GM23338 (cell line): Measurements from ENCODE around the gene AXIN2. TPM values are rescaled to one million over a fixed set of nuclear protein-coding genes. Genes with fewer than 3 reads are reported as not detected.

ENCODE experiments used
- ATAC-seq: fragments of 200-7000 bp; cut with Tn5 transposase; 3 replicates; pipeline ENCODE4 v1.9.1; 2020
- DNase-seq: peaks from one replicate; pipeline ENCODE4 v3.0.0-alpha.2; 2015; ENCODE audit warnings: low spot score
- H2AFZ ChIP-seq: fragments of 200-600 bp; sonication (generic); 2 replicates; pipeline ENCODE4 v1.8.0; 2016; ENCODE audit warnings: antibody characterized with exemption, mild to moderate bottlenecking, moderate library complexity
- H3F3A ChIP-seq: fragments of 200-600 bp; sonication (generic); replicated peaks from 2 replicates; pipeline ENCODE4 v1.8.0; 2017; ENCODE audit warnings: antibody characterized with exemption, mixed run types, low read depth
- H3K27ac ChIP-seq: fragments of 200-600 bp; sonication (generic); 2 replicates; pipeline ENCODE4 v1.6.1; 2016; ENCODE audit warnings: low read depth
- H3K27me3 ChIP-seq: fragments of 200-600 bp; sonication (generic); 2 replicates; pipeline ENCODE4 v1.8.0; 2016; ENCODE audit warnings: mild to moderate bottlenecking, mixed run types, moderate library complexity; ENCODE audit not compliant: insufficient read depth
- H3K36me3 ChIP-seq: fragments of 200-600 bp; sonication (generic); 2 replicates; pipeline ENCODE4 v1.8.0; 2016; ENCODE audit warnings: mild to moderate bottlenecking; ENCODE audit not compliant: insufficient read depth
- H3K4me1 ChIP-seq: fragments of 200-600 bp; sonication (generic); 2 replicates; pipeline ENCODE4 v1.8.0; 2016; ENCODE audit warnings: mild to moderate bottlenecking, moderate library complexity; ENCODE audit not compliant: insufficient read depth
- H3K4me2 ChIP-seq: fragments of 200-600 bp; sonication (generic); 2 replicates; pipeline ENCODE4 v1.7.1; 2017; ENCODE audit warnings: mixed run types
- H3K4me3 ChIP-seq: fragments of 200-600 bp; sonication (generic); 2 replicates; pipeline ENCODE4 v1.6.1; 2016; ENCODE audit warnings: mixed run types
- H3K79me2 ChIP-seq: fragments of 200-600 bp; sonication (generic); replicated peaks from 2 replicates; pipeline ENCODE4 v1.8.0; 2017; ENCODE audit warnings: mild to moderate bottlenecking; ENCODE audit not compliant: insufficient read depth
- H3K9me2 ChIP-seq: fragments of 200-600 bp; sonication (generic); 2 replicates; pipeline ENCODE4 v1.8.0; 2017; ENCODE audit not compliant: insufficient read depth
- H4K20me1 ChIP-seq: fragments of 200-600 bp; sonication (generic); replicated peaks from 2 replicates; pipeline ENCODE4 v1.8.0; 2017; ENCODE audit warnings: mild to moderate bottlenecking; ENCODE audit not compliant: insufficient read depth
- H3K27ac Mint-ChIP-seq: 2 replicates; pipeline ENCODE4 v1.8.0; 2020; ENCODE audit warnings: inconsistent platforms, mild to moderate bottlenecking, moderate library complexity, mixed read lengths
- H3K27me3 Mint-ChIP-seq: 3 replicates; pipeline ENCODE4 v1.8.0; 2022; ENCODE audit warnings: low read depth, mild to moderate bottlenecking, moderate library complexity, mixed read lengths, inconsistent platforms; ENCODE audit not compliant: insufficient read depth, poor library complexity
- H3K36me3 Mint-ChIP-seq: 3 replicates; pipeline ENCODE4 v1.8.0; 2021; ENCODE audit warnings: low read depth, mild to moderate bottlenecking, inconsistent platforms, moderate library complexity, mixed read lengths
- H3K4me1 Mint-ChIP-seq: 3 replicates; pipeline ENCODE4 v1.8.0; 2020; ENCODE audit warnings: mild to moderate bottlenecking, inconsistent platforms, mixed read lengths
- H3K4me3 Mint-ChIP-seq: 3 replicates; pipeline ENCODE4 v1.8.0; 2021; ENCODE audit warnings: moderate library complexity, mild to moderate bottlenecking, inconsistent platforms, mixed read lengths
- H3K9me3 Mint-ChIP-seq: 3 replicates; pipeline ENCODE4 v1.8.0; 2020; ENCODE audit warnings: moderate library complexity, mild to moderate bottlenecking, inconsistent platforms, mixed read lengths
- EZH2 ChIP-seq: fragments of 200-600 bp; sonication (generic); IDR thresholded peaks from one replicate; pipeline ENCODE4 v1.8.0; 2017; ENCODE audit warnings: antibody characterized with exemption, mild to moderate bottlenecking, low read depth; ENCODE audit not compliant: unreplicated experiment
- EZH2phosphoT487 ChIP-seq: fragments of 200-600 bp; sonication (generic); IDR thresholded peaks from one replicate; pipeline ENCODE4 v1.8.1; 2018; ENCODE audit warnings: antibody characterized with exemption; ENCODE audit not compliant: unreplicated experiment
- JUNB ChIP-seq: IDR thresholded peaks from one replicate; pipeline ENCODE4 v1.6.1; 2016; ENCODE audit warnings: antibody characterized with exemption; ENCODE audit not compliant: unreplicated experiment
- NANOG ChIP-seq: IDR thresholded peaks from 2 replicates; pipeline ENCODE4 v1.6.1; 2016; ENCODE audit warnings: antibody characterized with exemption, borderline replicate concordance
- POLR2AphosphoS5 ChIP-seq: IDR thresholded peaks from 2 replicates; pipeline ENCODE4 v1.6.1; 2016; ENCODE audit warnings: antibody characterized with exemption, low read depth
- STAT1 ChIP-seq: IDR thresholded peaks from one replicate; pipeline ENCODE4 v1.6.1; 2016; ENCODE audit warnings: antibody characterized with exemption; ENCODE audit not compliant: unreplicated experiment
- ZNF114 ChIP-seq: fragments of 250-450 bp; sonication (Bioruptor Pico); IDR thresholded peaks from 2 replicates; pipeline ENCODE4 v1.5.0; 2020; ENCODE audit warnings: mild to moderate bottlenecking, moderate library complexity
- polyA plus RNA-seq: library from polyadenylated mRNA; unstranded; fragments of >200 nt; fragmentation: Nextera tagmentation; extraction: Ambion mirVana; gene quantifications from 2 replicates; pipeline ENCODE4 v1.2.1, GENCODE V29; 2016
- total RNA-seq: library from RNA; depleted of rRNA; stranded (reverse); fragments of >200 nt; shearing (Covaris generic); gene quantifications from 2 replicates; pipeline ENCODE4 v1.2.3, GENCODE V29; 2014
- TF ChIP-seq, protein P1 (sequence below): IDR thresholded peaks from 2 replicates; pipeline ENCODE4 v1.6.1; 2016; ENCODE audit warnings: antibody characterized with exemption
- TF ChIP-seq, protein P2 (sequence below), 2 experiments: fragments of 200-600 bp in 1 of 2; sonication (generic) in 1 of 2; conservative IDR thresholded peaks; 2 replicates each; pipeline versions ENCODE4 v1.5.1 to v1.6.1; 2016 to 2017; ENCODE audit warnings: antibody characterized with exemption in 2 of 2, low read depth in 2 of 2, mild to moderate bottlenecking in 2 of 2, moderate library complexity in 1 of 2
- TF ChIP-seq, protein P3 (sequence below): IDR thresholded peaks from one replicate; pipeline ENCODE4 v1.6.1; 2018; ENCODE audit warnings: antibody characterized with exemption; ENCODE audit not compliant: unreplicated experiment

Gene AXIN2
- total and polyA plus RNA-seq, 2 experiments from 2014 or later = 8.0 to 32.7 TPM

DNA sequence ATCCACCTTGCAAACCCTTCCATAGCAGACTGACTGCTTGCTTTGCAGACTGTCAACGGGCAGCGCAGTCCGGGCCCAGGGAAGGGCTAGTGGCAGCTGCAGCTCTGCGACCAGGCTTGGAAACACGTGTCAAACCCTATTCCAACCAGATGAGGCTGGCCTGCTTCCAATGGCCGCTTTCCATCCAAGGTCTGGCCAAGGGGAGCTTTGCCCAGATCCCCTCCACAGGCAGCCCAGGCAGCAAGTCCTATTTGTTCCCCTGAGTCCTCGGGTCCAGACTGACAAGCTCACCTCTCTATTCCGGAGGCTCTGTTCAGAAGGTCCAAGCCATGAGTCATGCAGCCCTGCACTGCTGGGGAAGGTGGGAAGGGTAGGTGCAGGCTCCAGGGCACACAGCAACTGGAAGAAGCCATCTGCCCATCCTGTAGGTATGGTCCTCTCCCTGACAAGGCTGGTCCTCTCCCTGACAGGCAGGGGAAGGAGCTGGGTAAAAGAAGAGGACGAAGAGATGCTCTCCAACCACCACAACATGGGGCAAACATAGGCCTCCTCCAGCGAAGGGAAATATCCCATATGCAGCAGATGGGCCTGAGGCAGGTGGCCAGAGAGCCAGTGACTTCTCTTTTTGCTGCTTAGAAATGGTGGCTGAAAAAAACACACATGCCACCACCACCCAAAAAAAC, 22.6 kb upstream of the AXIN2 start:
- DNase-seq = no peak
- no peaks in the 10 kb centered on the region for H3K9me3 Mint-ChIP-seq
- TF ChIP-seq STAT1 (no peak), EZH2phosphoT487 (no peak)
- TF ChIP-seq, protein P1, sequence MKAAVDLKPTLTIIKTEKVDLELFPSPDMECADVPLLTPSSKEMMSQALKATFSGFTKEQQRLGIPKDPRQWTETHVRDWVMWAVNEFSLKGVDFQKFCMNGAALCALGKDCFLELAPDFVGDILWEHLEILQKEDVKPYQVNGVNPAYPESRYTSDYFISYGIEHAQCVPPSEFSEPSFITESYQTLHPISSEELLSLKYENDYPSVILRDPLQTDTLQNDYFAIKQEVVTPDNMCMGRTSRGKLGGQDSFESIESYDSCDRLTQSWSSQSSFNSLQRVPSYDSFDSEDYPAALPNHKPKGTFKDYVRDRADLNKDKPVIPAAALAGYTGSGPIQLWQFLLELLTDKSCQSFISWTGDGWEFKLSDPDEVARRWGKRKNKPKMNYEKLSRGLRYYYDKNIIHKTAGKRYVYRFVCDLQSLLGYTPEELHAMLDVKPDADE = no peak
- no peak overlapping the region for H3K4me2 ChIP-seq
- no peaks in the 10 kb centered on the region for H3K79me2 ChIP-seq
- H3K27ac ChIP-seq = no peak overlapping the region
- no peak overlapping the region for H3K4me3 ChIP-seq
- H3K27me3 Mint-ChIP-seq = peaks cover 11% of the 10 kb centered on the region
- H4K20me1 ChIP-seq = no peaks in the 10 kb centered on the region
- no peaks in the 10 kb centered on the region for H3F3A ChIP-seq
- H3K4me3 Mint-ChIP-seq = no peak overlapping the region
- H2AFZ ChIP-seq = no peak overlapping the region
- H3K27me3 ChIP-seq = no peaks in the 10 kb centered on the region
- peaks cover 15% of the 10 kb centered on the region for H3K4me1 Mint-ChIP-seq
- H3K9me2 ChIP-seq = no peaks in the 10 kb centered on the region
- H3K27ac Mint-ChIP-seq = no peak overlapping the region
- no peak for ATAC-seq
- peaks cover 7% of the 10 kb centered on the region; the same call in 1 of the 2 replicates for H3K4me1 ChIP-seq
- no peaks in the 10 kb centered on the region for H3K36me3 ChIP-seq
- no peaks in the 10 kb centered on the region for H3K36me3 Mint-ChIP-seq

DNA sequence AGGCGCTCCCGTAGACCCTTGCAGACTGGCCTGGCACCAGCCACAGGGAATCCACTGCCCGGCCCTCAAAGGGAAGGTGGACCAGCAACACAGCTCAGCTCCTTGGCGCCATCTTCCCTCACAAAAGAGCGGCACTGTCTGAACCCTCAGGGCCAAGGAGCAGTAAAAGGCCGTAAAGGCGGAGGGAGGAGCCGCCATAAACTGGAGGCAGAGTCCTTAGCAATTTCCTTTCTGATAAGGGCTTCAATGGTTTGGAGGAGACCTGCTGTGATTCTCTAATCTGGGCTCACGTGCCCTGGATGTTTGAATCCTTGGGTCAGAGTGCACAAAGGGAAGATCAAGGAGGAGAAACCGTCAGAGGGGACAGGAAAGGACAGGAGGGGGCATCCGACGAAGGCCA, 15.5 kb upstream of the AXIN2 start:
- no peak overlapping the region for H3K4me3 ChIP-seq
- H3K79me2 ChIP-seq = no peaks in the 10 kb centered on the region
- H3K9me2 ChIP-seq = 0 out of 2 replicates have a peak, but pooled peaks cover 7% of the 10 kb centered on the region
- no peaks in the 10 kb centered on the region for H3K36me3 Mint-ChIP-seq
- DNase-seq = no peak
- peaks cover 6% of the 10 kb centered on the region for H3F3A ChIP-seq
- H3K27ac Mint-ChIP-seq = no peak overlapping the region
- H4K20me1 ChIP-seq = no peaks in the 10 kb centered on the region
- no peak overlapping the region for H3K27ac ChIP-seq
- H3K4me1 Mint-ChIP-seq = peaks cover 21% of the 10 kb centered on the region
- H3K4me2 ChIP-seq = no peak overlapping the region
- H3K9me3 Mint-ChIP-seq = no peaks in the 10 kb centered on the region; the same call in 1 of the 3 replicates
- H3K4me1 ChIP-seq = peaks cover 14% of the 10 kb centered on the region
- TF ChIP-seq NANOG = no peak
- TF ChIP-seq, protein P1 = no peak
- no peak for TF ChIP-seq ZNF114 (CRISPR knock-in tag)
- TF ChIP-seq POLR2AphosphoS5 = no peak
- TF ChIP-seq STAT1 = no peak
- TF ChIP-seq, protein P2, sequence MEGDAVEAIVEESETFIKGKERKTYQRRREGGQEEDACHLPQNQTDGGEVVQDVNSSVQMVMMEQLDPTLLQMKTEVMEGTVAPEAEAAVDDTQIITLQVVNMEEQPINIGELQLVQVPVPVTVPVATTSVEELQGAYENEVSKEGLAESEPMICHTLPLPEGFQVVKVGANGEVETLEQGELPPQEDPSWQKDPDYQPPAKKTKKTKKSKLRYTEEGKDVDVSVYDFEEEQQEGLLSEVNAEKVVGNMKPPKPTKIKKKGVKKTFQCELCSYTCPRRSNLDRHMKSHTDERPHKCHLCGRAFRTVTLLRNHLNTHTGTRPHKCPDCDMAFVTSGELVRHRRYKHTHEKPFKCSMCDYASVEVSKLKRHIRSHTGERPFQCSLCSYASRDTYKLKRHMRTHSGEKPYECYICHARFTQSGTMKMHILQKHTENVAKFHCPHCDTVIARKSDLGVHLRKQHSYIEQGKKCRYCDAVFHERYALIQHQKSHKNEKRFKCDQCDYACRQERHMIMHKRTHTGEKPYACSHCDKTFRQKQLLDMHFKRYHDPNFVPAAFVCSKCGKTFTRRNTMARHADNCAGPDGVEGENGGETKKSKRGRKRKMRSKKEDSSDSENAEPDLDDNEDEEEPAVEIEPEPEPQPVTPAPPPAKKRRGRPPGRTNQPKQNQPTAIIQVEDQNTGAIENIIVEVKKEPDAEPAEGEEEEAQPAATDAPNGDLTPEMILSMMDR (conservative IDR thresholded peaks at IDR 0.05; ENCODE audit: low read depth in 2 of 2) = peak; percentile 23 to 63
- TF ChIP-seq JUNB = no peak
- TF ChIP-seq EZH2 = no peak
- TF ChIP-seq, protein P3, sequence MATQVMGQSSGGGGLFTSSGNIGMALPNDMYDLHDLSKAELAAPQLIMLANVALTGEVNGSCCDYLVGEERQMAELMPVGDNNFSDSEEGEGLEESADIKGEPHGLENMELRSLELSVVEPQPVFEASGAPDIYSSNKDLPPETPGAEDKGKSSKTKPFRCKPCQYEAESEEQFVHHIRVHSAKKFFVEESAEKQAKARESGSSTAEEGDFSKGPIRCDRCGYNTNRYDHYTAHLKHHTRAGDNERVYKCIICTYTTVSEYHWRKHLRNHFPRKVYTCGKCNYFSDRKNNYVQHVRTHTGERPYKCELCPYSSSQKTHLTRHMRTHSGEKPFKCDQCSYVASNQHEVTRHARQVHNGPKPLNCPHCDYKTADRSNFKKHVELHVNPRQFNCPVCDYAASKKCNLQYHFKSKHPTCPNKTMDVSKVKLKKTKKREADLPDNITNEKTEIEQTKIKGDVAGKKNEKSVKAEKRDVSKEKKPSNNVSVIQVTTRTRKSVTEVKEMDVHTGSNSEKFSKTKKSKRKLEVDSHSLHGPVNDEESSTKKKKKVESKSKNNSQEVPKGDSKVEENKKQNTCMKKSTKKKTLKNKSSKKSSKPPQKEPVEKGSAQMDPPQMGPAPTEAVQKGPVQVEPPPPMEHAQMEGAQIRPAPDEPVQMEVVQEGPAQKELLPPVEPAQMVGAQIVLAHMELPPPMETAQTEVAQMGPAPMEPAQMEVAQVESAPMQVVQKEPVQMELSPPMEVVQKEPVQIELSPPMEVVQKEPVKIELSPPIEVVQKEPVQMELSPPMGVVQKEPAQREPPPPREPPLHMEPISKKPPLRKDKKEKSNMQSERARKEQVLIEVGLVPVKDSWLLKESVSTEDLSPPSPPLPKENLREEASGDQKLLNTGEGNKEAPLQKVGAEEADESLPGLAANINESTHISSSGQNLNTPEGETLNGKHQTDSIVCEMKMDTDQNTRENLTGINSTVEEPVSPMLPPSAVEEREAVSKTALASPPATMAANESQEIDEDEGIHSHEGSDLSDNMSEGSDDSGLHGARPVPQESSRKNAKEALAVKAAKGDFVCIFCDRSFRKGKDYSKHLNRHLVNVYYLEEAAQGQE = no peak
- no peak overlapping the region for H3K4me3 Mint-ChIP-seq
- peaks cover 24% of the 10 kb centered on the region for H3K27me3 Mint-ChIP-seq
- no peak for ATAC-seq
- H3K36me3 ChIP-seq = no peaks in the 10 kb centered on the region
- no peak overlapping the region for H2AFZ ChIP-seq
- no peaks in the 10 kb centered on the region for H3K27me3 ChIP-seq
